NCI-H2171 (cell line): Measurements from ENCODE around the gene ATP6V0A4.
"Not testable (repeated sequence)": the region's sequence is repeated elsewhere in the genome, so short reads cannot be mapped to it uniquely, and the experiment has no call there.

Source experiments
- DNase-seq: peaks from one replicate; lab custom pipeline; 2025; lab: John Stamatoyannopoulos, UW

Gene ATP6V0A4

DNA sequence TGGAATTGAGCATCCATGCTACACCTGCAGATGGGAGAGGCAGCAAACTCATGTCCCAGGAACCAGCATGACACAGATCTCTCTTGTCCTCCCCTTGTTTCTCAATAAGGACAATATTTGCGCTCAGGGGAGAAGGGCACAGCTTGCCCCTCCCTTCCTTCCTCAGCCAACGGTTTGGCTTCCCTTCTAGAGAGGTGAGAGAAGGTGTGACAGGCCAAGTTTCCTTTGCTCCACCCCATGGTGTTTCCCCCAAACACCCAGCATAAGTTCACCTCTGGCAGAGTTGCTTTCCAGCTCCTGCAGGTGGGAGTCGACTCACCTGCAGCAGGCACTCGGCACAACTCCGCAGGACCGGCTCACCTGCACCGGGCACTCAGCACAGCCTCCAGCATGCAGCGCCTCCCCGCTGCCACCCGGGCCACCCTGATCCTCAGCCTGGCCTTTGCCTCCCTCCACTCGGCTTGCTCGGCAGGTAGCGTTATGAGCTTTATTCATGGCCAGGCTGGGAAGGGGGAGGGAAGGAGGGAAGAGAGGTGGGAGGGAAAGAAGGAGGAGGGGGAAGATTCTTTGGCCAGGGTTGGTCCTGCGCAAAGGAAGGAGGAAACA, at the start of gene ATP6V0A4, which contains the start of gene TMEM213:
Gene ATP6V0A4 (minus strand): TSS at position 482 of the 606 bp plus-strand sequence. CDS start 26,949 bp downstream, outside the sequence.
Gene TMEM213 (plus strand): TSS at position 280 of the 606 bp plus-strand sequence. CDS start 111 bp downstream, at position 391.
- DNase-seq = no peak

GRCh38 chr7:138845711-138846110, 47.7 kb upstream of the ATP6V0A4 start:
- no peak for DNase-seq

GRCh38 chr7:138843632-138844580, 45.9 kb upstream of the ATP6V0A4 start:
- no peak for DNase-seq

GRCh38 chr7:138842111-138842510, 44.1 kb upstream of the ATP6V0A4 start:
- no peak for DNase-seq

DNA sequence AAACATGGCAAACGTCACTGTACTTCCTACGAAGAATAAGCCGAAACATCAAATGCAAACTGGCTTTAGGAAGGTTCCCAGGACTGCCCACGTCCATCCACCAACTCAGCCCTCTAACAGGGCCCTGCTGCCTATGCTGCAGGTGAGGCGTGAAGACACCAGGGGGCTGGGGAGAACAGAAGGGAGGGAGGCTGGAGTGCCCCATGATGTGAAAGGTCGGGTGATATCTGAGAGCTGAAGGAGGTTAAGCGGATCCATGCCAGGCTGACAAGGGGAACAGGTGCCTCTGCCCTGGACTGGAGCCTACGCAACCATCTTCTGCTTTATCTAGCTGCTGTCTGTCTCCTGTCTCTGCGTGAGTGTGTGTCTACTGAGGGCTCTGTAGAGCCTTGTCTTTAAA, 40.2 kb upstream of the ATP6V0A4 start:
- DNase-seq = no peak

GRCh38 chr7:138837627-138838026, 39.6 kb upstream of the ATP6V0A4 start:
- no peak for DNase-seq

- DNase-seq = no peak
These were observed 37.1 kb upstream of the ATP6V0A4 start for GRCh38 chr7:138835087-138835486.

DNA sequence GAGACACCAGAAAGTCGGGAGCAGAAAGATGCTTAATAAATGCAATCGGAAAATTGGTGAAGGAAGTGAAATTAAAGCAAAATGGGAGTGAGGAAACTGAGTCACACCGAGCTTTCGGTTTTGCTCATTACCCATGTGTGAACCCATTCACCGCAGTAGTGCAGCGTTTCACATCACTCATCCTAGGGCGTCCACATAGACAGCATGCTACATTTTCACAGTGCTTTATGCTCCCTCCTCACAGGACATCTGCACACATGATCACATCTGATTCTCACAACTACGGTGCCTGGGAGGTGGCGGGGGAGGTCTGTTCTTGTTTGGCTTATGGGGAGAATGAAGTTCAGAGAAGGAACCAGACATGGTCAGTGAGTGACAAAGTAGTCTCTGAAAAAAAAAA, 36.6 kb upstream of the ATP6V0A4 start:
- DNase-seq = no peak

GRCh38 chr7:138833596-138833995, 35.6 kb upstream of the ATP6V0A4 start:
- no peak for DNase-seq

DNA sequence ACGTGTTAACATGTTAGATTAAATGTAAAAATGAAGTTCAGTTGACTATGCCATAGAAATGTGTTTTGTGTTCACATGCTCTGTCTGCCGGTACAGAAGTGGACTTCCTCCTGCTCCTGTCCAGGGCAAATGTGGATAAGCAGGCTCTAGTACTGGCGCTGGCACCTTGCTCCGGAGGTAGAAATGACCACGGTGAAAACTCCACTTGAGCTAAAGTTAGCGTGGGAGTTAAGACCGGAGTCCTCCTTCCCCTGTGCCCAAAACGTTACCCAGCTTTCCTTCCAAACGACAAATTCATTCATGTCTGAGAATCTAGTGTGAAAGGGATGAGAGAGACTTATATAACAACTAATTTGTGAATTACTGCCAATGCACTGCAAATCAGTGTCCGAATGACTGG, 35.0 kb upstream of the ATP6V0A4 start:
- DNase-seq = no peak

- no peak for DNase-seq
These were observed 31.3 kb upstream of the ATP6V0A4 start for GRCh38 chr7:138829335-138829734.

- DNase-seq = no peak
These were observed 30.3 kb upstream of the ATP6V0A4 start for GRCh38 chr7:138828302-138828701.

DNA sequence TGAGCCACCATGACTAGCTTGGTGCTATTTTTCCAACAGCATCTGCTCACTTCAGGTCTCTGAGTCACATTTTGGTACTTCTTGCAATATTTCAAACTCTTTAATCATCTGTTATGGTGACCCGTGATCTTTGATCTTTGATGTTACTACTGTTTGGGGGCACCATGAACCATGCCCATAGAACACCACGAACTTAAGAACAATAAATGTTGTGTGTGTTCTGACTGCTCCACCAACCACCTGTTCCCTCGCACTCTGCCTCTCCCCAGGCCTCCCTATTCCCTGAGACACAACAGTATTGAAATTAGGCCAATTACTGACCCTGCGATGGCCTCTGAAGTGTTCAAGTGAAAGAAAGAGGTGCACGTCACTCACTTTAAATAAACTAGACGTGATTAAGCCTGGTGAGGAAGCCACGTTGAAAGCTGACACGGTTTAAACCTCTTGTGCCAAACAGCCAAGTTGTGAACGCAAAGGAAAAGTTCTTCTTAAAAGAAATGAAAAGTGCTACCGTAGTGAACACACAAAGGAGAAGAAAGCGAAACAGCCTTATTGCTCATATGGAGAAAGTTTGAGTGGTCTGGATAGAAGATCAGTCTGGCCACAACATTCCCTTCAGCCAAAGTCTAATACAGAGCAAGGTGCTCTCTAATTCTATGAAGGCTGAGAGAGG, 27.2 kb upstream of the ATP6V0A4 start:
- DNase-seq = no peak

- no peak for DNase-seq
These were observed 25.0 kb upstream of the ATP6V0A4 start for GRCh38 chr7:138822867-138823535.

DNA sequence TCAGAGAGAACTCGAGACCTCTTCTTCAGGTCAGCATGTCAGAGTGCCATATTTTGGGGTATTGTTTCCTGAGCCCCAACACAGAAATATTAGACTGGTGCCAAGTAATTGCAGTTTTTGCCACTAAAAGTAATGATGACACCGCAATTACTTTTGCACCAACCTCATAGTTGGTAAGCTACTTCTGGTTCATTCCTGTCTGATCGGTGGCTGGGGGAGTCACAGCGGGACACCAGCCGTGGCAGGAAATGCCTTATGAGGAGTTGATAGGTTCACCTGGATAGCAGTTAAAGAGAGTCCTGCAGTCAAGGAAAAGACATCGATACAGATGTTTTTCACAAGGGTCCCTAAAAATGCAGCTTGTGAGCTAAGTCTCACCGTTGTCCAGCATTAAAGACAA, 23.9 kb upstream of the ATP6V0A4 start:
- DNase-seq = no peak

DNA sequence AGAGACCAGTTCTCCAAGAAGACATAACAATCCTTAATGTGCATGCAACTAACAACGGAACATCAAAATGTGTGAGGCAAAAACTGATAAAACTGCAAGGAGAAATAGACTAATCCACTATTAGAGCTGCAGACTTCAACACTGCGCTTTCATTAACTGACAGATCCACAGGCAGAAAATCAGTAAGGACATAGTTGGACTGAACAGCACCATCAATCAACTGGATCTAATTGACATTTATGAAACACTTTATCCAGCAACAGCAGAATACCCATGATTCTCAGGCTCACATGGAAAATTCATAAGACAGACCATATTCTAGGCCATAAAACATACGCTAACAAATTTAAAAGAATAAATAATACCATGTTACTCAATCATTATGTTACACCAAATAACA, 21.6 kb upstream of the ATP6V0A4 start:
- DNase-seq = no peak

DNA sequence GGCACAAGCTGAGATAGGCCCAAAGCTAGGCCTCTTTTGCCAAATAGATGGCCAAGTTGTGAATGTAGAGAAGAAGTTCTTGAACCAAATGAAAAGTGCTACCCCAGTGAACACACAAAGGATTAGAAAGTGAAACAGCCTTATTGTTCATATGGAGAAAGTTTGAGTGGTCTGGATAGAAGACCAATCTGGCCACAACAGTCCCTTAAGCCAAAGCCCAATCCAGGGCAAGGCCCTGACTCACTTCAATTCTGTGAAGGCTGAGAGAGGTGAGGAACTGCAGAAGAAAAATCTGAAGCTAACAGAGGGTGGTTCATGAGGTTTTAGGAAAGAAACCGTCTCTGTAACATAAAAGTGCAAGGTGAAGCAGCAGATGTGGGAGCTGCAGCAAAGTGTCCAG, 18.7 kb upstream of the ATP6V0A4 start:
- no peak for DNase-seq

DNA sequence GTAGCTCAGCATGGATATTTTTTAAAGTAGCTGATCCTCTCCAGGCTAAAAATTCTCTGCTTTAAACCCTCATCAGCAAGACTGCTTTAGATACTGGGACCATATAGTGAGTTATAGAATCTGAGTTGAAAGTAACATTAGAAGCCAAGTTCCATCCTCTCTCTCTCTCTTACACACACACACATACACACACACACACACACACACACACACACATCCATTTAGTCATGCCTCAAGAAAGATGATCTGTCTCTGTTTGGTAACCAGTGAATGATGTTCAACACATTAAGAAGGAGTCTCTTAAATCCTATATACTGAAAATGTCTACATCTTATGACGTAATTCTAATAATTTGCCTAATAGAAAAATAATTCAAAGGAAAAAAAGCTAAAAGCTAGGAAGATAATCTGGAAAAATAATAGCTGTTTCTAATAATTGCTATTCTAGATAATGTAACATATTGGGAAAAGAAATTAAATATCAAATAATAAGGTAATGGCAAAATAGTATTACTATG, 16.9 kb upstream of the ATP6V0A4 start:
- no peak for DNase-seq

GRCh38 chr7:138813945-138814344, 15.9 kb upstream of the ATP6V0A4 start:
- no peak for DNase-seq

DNA sequence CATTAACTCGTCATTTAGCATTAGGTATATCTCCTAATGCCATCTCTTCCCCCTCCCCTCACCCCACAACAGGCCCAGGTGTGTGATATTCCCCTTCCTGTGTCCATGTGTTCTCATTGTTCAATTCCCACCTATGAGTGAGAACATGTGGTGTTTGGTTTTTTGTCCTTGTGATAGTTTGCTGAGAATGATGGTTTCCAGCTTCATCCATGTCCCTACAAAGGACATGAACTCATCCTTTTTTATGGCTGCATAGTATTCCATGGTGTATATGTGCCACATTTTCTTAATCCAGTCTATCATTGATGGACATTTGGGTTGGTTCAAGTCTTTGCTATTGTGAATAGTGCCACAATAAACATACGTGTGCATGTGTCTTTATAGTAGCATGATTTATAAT, 13.3 kb upstream of the ATP6V0A4 start:
- DNase-seq = not testable (repeated sequence)

- DNase-seq = no peak
These were observed 11.3 kb upstream of the ATP6V0A4 start for GRCh38 chr7:138809346-138809745.

DNA sequence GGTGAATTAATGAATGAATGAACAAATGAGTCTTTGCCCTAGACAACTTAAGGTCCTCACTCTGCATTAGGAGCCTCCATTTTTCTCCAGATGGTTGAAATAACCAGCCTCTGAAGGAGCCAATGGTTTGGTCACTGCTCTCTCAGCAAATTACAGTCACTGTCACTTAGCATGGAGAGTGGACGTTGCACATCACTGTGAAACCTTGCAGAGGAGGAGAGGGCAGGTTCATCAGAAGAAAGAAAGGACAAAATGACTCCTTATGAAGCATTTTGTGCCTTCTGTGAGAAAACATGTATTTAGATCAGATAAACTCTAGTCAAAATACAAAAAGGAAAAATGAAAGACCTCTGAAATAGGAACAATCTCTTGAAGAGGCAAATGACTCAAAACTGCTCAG, 6.6 kb upstream of the ATP6V0A4 start:
- DNase-seq = no peak
